Heart left ventricle (tissue), 13 donors: ENCODE results near the gene SCFD1.

ENCODE experiments used
- CTCF ChIP-seq, 12 donors: fragments of 200-600 bp; sonication (generic) in 4 of 12; IDR thresholded peaks; one replicate each; pipeline versions ENCODE4 v1.5.0 to v1.8.0; 2018 to 2022; ENCODE audit warnings: antibody characterized with exemption in 12 of 12, mild to moderate bottlenecking in 5 of 12
- POLR2A ChIP-seq, 2 donors: fragments of 450-650 bp; IDR thresholded peaks; one replicate each; pipeline ENCODE4 v1.6.1; 2017; ENCODE audit warnings: antibody characterized with exemption in 2 of 2, mild to moderate bottlenecking in 2 of 2, moderate library complexity in 2 of 2
- donor health status: ischemic (EF 13 %, LVEDD 7.1; RV severe dilation, severe dysfunction).
- donor health status: DM: no; HTN: yes; CAD: no.
- donor health status: DM: no; HTN: no; CAD: no.
- donor health status: ischemic (EF 25% LVEDD 6.9; RV normal size, moderate dysfunction).
- donor health status: ischemic (EF 25% LVEDD 5.7; RV mildly dilated, moderate dysfunction).
- donor health status: ischemic (EF 35%, LVEDD 5.7; RV mildly dilated, moderate dysfunction).
- donor health status: nonischemic (EF 11% LVEDD 7.7; RV severe dilation, severe dysfunction).
- donor health status: DM: yes; HTN: yes; CAD: no.
- donor health status: PGD.
- donor health status: ischemic (EF 29% LVEDD 5.4; RV normal size, mild dysfunction).
- donor health status: nonischemic (EF 23%, LVEDD 6.1; RV moderate dilation, normal function).

GRCh38 chr14:30623412-30624131, 1.5 kb downstream of the SCFD1 start:
- TF ChIP-seq POLR2A (IDR thresholded peaks at IDR 0.05) (no peak), CTCF (IDR thresholded peaks at IDR 0.05) (no peak)
